ENCODE results near the gene ABLIM1. TPM values are rescaled to one million over a fixed set of nuclear protein-coding genes. Genes with fewer than 3 reads are reported as not detected.
"Not testable (repeated sequence)": the region's sequence is repeated elsewhere in the genome, so short reads cannot be mapped to it uniquely, and the experiment has no call there.

ABLIM1 gene
- total RNA-seq = 473 TPM
- long read RNA-seq, partial matches to known transcripts = 64 of 388 reads
- long read RNA-seq, other reads (novel, unspliced or antisense) = 324 of 388 reads

DNA sequence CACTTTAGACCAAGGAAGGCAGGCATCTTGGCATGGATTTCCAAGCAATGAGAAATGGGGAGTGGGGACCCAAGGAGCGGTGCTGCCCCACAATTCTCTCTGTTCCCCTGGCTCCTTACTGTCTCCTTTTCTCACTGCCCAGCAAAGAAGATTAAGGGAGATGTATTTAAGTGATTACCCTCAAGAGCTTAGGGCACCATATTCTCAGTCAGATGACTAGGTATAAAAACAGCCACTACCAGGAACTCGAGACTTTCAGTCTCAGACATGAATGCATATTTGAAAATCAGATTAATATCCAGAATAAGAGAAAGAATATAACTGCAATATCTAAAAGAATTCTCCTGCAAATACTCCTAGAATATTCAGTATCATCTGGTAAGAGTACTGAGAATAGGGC lies at the start of gene ABLIM1:
Gene ABLIM1 (minus strand): TSS at position 101 of the 400 bp plus-strand sequence. CDS start 75 bp downstream, at position 26.
- DNase-seq (ENCODE audit: low spot score) = no peak
- intact Hi-C loops (cut with DNase I) = no loop called here

DNA sequence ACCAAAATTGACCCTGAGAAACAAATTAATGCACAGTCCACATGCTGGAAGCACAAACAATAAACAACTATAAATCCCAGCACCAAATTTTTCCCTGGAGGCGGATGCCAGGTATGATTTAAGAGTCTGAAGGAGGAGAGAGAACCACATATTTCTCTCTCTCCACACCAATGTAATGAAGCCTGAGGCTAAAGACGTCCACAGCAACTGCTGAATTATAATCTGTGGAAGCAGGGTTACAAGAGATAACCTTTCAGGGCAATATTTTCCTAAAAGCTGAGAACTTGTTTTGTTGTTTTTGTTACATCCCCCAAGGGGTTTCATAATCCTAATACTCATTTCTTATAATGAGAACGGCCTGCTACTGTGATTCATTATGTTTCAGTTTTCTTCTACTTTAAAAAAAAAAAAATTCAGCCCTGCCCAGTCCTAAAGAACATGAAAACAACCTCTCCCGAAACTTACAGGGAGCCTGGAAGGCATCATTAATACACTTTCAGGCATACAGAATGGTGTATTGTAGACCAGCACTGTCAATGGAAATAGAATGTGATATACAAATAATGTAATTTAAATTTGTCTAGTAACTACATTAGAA lies 48.5 kb upstream of the ABLIM1 start:
- intact Hi-C loops (cut with DNase I) = loop anchor here (10.0 kb wide), 1 partner anchor 402 kb away; no protein-coding TSS in a partner anchor

DNA sequence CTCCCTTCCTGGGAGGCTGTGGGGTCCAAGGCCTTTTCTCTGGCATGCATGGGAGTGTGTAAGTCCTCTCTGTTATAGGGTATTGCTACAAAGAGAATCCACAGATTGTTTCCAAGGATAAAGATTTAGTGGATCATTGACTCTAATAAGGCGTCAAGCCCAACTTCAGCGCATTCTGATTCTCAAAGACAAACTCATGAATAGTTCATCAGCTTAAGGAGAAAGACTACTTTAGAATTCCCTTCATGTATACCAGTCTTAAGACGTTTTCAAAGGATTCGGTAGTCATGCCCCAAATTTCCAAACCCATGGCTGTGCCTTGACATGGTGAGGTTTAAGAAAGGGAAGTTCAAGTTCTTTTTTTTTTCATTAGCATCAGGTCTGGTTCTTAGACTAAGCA lies 46.6 kb upstream of the ABLIM1 start:
- no peak for DNase-seq (ENCODE audit: low spot score)
- intact Hi-C loops (cut with DNase I) = loop anchor here (5.0 to 10.0 kb wide), 2 partner anchors 152 to 400 kb away; no protein-coding TSS in a partner anchor

More for the DNA sequence above, 48.5 kb upstream of the ABLIM1 start:
- no peak for DNase-seq (ENCODE audit: low spot score)

DNA sequence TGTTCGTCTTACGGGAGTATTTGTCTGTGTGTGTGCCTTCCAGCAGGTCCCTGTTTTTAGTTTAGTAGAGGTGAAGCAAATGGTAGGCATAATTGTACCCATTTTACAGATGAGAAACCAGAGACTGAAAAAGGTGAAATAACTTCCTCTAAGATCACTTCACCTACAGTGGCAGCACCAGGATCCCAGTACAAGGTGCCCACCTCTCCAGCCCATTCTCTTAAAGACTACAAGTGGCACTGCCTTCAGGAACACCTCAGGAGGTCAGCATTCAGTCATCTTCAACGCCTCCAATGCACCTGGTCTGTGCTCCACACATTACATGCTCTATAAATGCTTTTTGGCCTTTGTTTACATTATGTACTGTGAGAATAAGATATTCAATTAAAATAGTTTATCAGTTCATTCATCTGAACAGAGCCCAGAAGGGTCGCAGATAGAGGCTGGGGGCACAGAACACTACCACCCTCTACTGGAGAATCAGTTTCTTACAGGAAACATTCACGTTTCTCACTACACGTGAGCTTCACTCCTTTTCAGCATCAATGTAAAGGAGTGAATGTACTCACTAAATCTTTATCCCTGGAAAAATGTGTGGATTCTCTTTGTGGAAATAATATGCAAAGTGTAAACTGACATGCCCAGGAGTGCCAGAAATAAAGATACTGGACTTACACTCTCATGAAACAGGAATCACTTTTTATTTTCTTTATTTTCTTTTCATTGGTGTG lies 45.5 kb upstream of the ABLIM1 start:
- intact Hi-C loops (cut with DNase I) = loop anchor here (5.0 to 10.0 kb wide), 2 partner anchors 151 to 399 kb away; no protein-coding TSS in a partner anchor
- DNase-seq (ENCODE audit: low spot score) = no peak

DNA sequence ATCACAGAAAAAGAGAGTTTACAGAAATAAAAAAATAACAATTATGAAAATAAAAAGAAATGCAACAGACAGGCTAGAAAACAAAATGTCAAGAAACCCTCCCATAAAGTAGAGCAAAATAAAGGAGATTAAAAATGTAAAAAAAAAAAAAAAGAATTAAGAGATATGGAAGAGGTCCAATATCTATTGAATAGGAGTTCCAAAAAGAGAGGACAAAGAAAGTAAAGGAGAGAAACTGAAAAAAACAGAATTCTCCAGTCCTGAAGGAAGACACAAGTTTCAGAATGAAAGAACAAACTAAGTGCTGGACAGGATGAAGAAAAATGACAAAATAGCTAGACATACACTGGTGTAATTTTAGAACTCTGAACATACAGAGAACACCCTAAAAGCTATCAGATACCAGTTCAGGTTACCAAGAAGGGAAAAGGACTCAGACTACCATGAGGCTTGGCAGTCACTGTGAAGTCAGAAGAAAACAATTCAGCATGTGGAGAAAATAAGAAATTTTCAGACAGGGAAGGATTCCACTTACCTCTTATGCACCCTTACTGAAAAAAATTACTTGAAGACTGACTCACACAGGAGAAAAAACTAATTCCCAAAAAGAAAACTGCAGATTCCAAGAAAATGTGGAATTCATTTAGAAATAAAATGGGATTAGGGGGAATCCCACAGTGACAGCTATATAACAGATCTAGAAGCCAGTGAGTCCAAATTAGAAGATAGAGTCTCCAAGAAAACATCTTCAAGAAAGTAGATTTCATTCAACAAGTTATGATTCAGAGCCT lies 40.4 kb upstream of the ABLIM1 start:
- intact Hi-C loops (cut with DNase I) = loop anchor here (5.0 kb wide), 1 partner anchor 221 kb away; no protein-coding TSS in a partner anchor
- no peak for DNase-seq (ENCODE audit: low spot score)

DNA sequence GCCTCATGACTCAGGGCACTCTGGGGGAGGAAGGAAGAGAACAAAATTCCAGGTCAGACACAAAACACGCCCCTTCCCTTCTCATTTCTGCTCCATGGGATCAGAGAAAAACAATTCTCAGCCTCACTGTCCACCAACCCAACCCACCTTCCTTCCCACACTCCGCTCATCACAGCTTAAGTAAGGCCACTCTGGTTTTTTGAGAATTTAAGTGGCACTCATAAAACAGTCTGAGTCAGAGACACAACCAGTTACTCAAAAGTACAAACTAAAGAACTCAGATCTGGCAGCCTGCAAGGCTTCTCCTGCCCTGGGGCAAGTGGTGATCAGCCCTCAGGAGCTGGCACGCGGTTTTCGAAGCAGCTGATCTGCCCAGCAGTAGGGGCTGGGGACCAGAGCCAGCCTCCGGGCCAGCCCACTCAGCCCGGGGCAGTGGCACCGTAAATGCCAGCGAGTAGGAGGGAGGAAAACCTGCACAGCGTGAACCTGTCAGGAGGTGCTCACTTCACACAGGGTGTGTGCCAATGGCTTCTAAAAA lies 39.1 kb upstream of the ABLIM1 start:
- DNase-seq (ENCODE audit: low spot score) = peak; percentile 89
- intact Hi-C loops (cut with DNase I) = loop anchor here (5.0 kb wide), 1 partner anchor 220 kb away; no protein-coding TSS in a partner anchor

DNA sequence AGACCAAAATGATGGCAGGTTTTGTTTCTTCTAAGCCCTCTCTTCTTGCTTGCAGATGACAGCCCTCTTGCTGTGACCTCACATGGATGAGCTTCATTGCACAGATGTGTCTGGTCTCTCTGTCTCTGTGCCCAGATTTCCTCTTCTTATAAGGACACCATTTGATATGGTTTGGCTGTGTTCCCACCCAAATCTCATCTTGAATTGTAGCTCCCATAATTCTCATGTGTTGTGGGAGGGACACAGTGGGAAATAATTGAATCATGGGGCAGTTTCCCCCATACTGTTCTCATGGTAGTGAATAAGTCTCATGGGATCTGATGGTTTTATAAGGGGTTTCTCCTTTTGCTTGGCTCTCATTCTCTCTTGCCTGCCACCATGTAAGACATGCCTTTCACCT lies 38.2 kb upstream of the ABLIM1 start:
- intact Hi-C loops (cut with DNase I) = loop anchor here (5.0 kb wide), 1 partner anchor 219 kb away; no protein-coding TSS in a partner anchor
- DNase-seq (ENCODE audit: low spot score) = not testable (repeated sequence)

DNA sequence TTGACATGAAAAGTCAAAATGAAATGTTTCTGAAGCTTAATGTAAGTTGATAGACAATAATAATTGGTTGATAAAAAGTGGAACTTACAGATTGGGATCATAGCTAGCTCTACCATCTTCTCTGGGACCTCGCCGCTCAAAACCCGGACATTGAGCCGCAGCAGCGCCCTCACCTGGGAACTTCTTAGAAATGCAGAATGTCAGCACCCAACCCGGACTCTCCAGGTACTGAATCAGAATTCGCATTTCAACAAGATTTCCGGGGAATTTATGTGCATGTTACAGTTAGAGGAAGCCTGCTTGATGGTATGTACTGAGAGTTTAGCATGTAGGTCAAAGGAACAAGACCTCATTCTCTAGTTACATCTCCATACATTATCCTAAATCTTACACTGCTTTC lies 36.7 kb upstream of the ABLIM1 start:
- intact Hi-C loops (cut with DNase I) = loop anchor here (5.0 kb wide), 1 partner anchor 217 kb away; no protein-coding TSS in a partner anchor
- DNase-seq (ENCODE audit: low spot score) = no peak

DNA sequence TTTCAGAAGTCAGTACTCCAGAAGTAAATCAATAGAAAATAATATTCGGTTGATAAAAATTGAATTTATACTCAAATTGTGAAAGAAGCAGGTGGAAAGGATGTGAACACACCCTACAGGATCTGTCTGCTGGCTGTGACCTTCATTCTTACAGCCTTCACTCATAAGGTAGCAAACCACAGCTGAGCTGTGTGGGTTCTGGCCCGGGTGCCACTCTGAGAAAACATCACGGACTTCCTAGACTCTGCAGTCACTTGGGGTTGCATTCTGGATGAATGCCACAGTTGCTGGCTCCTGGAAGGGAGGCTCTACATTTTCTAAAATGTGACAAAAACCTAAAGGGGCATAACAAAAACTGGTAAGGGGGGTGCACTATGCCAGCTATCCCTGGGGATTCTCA lies 36.0 kb upstream of the ABLIM1 start:
- no peak for DNase-seq (ENCODE audit: low spot score)
- intact Hi-C loops (cut with DNase I) = no loop called here

DNA sequence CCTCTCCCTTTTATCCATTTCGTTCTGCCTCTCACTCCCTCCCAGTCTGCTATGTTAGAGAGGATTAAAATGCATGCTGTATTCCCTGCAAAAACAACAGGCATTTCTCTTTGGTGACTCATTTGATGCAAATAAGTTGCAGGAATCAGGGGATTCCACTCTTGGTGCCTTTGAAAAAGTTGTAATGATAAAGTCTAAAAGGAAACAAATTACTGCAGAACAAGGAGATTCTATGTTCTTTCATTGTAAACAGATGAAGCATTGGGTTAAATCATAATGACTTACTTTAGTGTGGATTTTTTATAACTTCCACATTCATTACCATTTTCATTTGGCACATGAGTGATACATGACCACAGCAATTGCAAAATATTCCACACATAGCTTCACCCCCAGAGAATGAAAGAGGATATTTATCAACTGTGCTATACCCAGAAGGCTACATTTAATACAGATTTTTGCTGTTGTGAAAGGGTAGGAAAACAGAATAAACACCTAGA lies 33.4 kb upstream of the ABLIM1 start:
- DNase-seq (ENCODE audit: low spot score) = no peak
- intact Hi-C loops (cut with DNase I) = no loop called here

DNA sequence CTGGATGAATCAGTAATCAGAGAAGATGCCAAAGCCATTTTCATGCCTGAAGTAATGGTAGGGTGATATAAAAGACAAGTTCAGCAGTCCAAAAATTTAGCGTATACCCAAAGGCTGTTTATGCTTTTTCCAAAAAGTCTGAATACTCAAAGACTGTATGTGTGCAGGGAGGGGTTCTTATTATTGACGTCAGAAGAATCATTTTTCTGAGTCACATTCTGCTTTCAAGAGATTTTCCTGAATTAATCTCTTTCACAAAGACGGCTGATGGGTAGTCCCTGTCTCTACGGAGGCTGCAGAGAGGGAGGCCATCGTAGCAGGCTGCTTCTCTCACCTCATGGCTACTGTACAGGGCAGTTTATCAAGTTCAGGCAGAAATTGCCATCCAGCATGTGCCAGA lies 30.7 kb upstream of the ABLIM1 start:
- intact Hi-C loops (cut with DNase I) = no loop called here

DNA sequence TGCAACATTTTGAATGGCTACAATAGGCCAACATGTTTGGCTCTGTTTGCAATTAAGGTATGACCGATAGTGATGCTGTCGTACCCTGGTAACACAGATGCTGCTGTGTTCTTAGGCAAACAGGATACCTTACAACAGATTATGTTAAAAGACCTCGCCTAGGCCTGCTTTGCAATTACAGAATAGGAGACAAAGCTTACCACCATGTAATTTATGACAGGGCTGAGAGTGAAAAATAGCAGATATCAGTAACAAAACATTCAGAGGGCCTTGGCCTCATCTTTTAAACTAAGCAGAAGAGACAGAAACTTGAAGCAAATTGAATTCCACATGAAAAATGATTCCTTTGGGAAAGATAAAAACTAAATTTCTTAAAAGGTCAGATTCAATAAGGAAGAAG lies 29.4 kb upstream of the ABLIM1 start:
- intact Hi-C loops (cut with DNase I) = no loop called here
- no peak for DNase-seq (ENCODE audit: low spot score)

More for the DNA sequence above, 30.7 kb upstream of the ABLIM1 start:
- DNase-seq (ENCODE audit: low spot score) = no peak

DNA sequence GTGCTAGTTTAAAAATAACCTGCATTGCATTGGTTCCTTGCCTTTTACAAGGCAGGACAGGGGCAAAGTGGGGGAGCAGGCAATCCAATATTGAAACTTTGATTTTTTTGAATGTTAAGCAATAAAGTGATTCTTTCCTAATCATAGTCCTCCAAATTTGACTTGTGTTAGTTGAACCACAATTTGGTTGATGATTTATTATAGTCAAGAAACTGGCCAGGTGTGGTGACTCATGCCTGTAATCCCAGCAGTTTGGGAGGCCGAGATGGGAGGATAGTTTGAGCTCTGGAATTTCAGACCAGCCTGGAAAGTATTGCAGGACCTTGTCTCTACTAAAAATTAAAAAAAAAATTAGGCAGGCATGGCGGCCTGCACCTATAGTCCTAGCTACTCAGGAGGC lies 27.9 kb upstream of the ABLIM1 start:
- DNase-seq (ENCODE audit: low spot score) = no peak
- intact Hi-C loops (cut with DNase I) = no loop called here

DNA sequence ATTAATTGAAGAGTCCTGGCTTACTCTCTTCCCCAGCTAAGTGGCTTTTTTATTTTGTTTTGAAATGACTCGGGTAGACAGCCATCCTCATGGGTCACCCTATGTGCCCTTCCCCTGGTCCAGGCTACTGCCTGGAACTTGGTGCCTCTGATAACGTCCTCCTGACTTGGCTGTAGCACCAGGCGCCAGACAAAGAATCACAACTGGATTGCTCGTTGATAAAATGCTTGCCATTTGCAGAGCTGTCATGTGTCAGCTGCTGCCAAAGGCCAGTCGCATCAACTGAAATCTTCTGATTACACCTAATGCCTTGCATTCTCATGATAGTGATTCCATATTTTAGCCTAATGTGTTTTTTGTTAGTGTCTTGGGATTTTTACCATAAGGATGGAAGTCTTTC lies 27.4 kb upstream of the ABLIM1 start:
- DNase-seq (ENCODE audit: low spot score) = peak; percentile 83

DNA sequence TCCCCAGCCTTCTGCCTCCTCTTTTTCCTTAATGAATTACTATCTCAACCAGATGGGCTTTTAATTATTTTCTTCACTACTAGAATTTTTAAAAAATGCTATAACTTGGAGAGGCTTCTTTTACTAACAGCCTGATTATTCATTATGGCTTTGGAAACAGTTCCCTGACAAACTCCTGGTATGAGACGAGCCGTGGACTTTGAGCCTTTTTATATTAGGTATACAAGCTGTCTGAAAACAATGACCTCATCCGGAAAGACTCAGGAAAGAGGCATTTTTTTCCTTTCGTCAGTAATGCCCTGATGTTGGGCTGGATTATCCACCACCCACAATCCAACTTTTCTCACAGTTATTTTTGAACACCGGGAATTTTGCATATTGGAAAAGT lies 26.7 kb upstream of the ABLIM1 start:
- no peak for DNase-seq (ENCODE audit: low spot score)
- intact Hi-C loops (cut with DNase I) = loop anchor here (1.0 to 5.0 kb wide), 3 partner anchors 30 to 133 kb away; no protein-coding TSS in a partner anchor

More for the DNA sequence above, 27.4 kb upstream of the ABLIM1 start:
- intact Hi-C loops (cut with DNase I) = loop anchor here (2.0 kb wide), 1 partner anchor 31 kb away; no protein-coding TSS in a partner anchor

DNA sequence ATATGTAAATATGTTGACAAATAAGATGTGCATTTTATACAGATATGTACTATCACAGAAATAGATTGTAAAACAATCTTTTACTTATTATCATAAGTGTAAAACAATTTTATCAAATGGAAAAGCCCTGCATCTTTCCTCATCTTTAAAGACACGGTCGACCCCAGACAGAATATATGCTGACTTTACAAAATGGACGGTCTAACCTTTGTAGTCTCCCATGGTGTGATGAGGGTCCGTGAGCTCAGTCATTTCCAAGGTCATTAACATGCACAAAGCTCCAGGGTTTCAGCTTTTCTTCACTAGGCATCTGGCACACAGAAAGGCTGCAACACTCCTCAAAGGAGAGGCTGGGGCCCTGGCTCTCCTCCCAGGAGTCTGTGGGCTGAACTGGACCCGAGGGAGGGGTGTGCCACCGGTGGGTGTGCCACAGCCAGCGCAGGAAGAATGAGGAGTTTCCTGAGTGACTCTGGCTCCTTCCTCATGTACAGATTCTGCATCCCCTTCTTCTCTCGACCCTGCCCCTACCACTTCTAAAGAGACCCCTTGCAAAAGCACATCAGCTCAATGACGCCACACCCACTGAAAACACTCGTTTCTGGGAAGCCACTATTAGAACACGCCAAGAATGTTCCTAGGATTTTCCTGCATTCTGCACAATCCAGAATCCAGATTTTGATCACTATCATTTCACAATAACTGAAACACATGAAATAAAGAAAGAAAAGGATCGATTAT lies 26.2 kb upstream of the ABLIM1 start:
- intact Hi-C loops (cut with DNase I) = loop anchor here (1.0 to 5.0 kb wide), 3 partner anchors 29 to 132 kb away; no protein-coding TSS in a partner anchor

DNA sequence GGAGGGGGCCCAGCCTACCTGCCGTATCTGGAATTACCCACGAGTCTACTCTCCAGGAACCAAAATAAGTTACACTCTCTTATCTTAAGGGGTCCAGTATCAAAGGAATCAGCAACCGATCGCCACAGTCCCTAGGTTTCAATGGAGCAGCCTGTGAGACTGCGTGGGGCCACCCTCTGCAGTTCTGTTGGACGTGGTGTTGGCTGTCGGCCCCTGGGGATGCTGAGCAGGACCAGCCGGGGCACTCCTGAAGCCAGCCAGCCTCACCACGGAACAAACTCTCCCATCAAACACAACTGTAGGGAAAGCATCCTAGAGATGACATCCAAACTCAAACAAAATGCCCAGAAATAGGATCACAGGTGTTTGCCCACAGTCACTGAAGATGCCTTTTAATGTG lies 25.5 kb upstream of the ABLIM1 start:
- intact Hi-C loops (cut with DNase I) = loop anchor here (5.0 kb wide), 1 partner anchor 131 kb away; no protein-coding TSS in a partner anchor
- DNase-seq (ENCODE audit: low spot score) = no peak

More for the DNA sequence above, 26.2 kb upstream of the ABLIM1 start:
- peak; percentile 84 for DNase-seq (ENCODE audit: low spot score)

DNA sequence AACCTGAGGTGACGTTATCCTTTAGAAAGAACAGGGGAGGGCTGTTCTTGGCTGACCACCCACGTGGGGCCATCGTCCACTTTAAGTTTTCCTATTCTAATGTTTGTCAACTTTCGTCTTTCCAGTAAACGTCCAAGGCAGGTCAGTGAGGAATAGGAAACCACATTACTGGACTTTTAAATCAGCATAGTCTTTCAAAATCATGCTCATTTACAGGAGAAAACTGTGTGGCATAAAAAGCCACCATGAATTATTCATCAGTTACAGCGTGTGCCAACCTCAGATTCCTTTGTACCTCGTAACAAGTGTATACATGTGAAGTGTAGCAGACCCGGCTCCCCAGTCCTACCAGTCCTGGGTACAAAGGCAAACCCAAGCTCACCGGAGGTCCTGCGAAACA lies 25.1 kb upstream of the ABLIM1 start:
- intact Hi-C loops (cut with DNase I) = loop anchor here (5.0 kb wide), 1 partner anchor 131 kb away; no protein-coding TSS in a partner anchor
- DNase-seq (ENCODE audit: low spot score) = no peak

All from cardiac septum (tissue), 1 donor.